GM12801 (cell line): ENCODE results near the gene KLHL29.

ENCODE experiments used
- TF ChIP-seq, protein P1 (sequence below): IDR thresholded peaks from one replicate; pipeline ENCODE4 v1.5.1; 2011; ENCODE audit warnings: control low read depth; ENCODE audit not compliant: insufficient read length; ENCODE audit errors: extremely low read depth

The KLHL29 gene

DNA sequence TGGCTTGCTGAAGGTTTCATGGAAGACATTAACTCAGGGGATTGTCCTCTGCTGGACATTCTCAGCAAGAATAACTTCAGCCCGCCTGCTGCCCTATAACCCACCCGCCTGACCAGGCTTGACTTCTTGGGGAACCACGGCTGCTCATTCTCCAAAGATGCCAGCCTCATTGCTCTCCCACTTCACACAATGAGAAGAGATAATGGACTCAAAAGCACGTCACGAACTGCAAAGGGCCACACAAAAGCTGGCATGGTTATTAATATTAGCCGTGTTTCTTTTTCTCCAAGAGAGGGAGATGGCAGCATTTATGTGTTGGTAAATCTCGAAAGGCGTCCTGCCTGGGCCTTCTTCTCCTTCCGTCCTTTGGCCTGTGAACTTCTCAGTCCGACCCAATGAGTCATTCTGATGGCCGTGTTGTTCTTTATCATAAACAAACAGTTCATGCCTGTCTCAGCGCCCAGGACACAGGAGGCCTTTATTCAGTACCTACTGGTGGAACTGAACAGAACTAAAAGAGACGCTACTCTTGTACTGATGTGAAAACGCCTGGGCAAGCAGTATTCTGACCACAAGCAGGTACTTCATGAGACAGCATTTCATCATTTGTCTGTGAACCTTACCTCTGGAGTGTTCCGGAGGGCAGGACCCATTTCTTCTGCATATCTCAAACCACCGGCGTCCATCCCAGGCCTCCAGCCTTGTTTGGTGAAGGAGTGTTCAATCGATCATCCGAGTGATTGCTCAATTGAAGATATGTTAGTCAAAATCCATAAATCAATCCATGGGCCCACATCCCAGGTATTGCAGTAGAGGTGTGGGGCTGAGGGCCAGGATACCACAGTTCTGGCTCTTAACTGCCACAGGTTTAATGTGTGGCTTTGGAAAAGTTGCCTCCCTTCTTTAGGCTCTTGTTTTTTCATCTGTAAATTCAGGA, 25.1 kb upstream of the KLHL29 start:
- TF ChIP-seq, protein P1, sequence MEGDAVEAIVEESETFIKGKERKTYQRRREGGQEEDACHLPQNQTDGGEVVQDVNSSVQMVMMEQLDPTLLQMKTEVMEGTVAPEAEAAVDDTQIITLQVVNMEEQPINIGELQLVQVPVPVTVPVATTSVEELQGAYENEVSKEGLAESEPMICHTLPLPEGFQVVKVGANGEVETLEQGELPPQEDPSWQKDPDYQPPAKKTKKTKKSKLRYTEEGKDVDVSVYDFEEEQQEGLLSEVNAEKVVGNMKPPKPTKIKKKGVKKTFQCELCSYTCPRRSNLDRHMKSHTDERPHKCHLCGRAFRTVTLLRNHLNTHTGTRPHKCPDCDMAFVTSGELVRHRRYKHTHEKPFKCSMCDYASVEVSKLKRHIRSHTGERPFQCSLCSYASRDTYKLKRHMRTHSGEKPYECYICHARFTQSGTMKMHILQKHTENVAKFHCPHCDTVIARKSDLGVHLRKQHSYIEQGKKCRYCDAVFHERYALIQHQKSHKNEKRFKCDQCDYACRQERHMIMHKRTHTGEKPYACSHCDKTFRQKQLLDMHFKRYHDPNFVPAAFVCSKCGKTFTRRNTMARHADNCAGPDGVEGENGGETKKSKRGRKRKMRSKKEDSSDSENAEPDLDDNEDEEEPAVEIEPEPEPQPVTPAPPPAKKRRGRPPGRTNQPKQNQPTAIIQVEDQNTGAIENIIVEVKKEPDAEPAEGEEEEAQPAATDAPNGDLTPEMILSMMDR = no peak

DNA sequence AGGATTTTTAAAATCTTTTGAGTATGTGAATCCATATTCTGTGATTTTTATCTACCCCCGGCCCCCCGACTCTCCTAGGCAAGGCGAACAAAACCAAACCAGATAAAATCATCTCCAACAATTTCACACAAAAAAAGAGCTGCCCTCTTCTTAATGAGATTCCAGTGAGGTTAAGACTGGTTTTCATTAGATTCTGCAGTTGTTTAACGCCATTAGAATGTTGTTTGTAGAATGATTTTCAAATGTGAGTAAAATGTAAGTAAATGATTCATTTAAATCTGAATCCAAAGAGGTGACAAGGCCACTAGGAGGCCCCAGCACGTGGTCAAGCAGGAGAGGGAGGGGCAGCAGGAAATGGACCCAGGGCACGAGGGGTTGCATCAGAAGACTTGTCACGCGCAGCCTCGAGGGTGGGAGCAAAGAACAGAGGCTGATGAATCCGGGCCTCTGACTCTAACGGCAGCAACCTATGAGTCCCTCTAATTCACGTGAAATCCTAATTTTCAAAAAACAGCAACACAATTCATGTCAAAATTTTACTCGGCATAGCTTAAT, 24.3 kb upstream of the KLHL29 start:
- TF ChIP-seq, protein P1 = no peak

DNA sequence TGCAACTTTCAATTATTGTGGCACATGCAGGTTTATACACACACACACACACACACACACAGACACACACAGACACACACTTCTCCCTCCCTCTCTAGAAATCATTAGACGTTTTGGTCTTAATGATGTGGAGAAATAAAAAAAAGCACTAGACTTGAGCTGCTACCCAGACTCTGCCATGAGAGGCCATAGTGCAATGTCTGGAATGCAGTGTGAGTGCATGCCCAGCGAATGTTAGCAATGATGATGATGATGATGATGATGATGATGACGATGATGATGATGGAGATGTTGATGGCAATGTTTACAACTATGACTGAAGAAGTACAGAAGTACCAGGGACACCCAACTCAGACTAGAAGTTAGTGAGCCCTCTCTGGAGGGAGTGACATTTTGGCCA, 23.8 kb upstream of the KLHL29 start:
- TF ChIP-seq, protein P1 = no peak

DNA sequence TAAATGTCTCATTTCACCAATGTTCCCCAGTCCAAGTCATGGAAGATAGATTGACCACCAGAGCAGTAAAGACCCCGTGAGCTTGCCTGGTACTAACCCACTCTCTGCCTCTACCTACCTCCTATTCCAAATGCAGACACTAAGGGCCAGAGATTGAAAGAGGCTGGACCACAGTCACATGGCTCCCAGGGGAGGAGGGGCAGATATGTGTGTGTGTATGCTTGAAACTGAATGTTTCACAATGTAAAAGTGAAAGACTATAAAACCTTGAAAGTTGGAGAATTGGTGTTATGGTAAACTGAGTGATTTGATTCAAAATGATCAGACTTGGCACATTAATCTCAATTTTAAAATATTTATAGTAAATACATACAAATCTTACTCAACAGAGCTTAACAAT, 21.7 kb upstream of the KLHL29 start:
- TF ChIP-seq, protein P1 = no peak

DNA sequence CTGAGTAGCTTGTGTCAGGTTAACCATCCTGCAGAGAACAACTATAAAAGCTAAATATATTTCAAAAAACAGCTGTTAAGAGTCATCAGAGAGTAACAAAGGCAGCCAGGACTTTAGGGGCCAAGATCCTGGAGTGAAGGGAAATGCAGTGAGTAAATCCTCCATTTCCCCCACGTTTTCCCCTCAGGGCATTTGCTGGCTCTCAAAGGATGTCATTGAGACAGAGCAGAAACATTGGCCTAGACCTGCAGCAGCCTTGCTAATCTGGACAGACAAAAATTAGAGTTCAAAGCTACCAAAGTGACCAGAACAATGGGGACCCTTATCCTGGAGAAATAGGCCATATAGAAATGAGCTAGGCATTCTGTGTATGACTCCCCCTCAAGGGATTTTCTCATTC, 21.1 kb upstream of the KLHL29 start:
- TF ChIP-seq, protein P1 = no peak

DNA sequence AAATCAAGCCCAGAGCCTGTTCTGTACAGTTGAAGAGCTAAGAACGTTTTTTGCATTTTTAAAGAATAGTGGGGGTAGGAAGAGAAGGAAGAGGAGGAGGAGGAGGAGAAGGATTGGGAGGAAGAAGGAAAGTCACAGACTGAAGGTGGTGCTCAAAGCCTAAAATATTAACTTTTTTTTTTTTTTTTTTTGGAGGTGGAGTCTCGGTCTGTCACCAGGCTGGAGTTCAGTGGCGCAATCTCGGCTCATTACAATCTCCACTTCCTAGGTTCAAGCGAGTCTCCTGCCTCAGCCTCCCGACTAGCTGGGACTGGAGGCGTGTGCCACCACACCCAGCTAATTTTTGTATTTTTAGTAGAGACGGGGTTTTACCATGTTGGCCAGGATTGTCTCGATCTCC, 18.3 kb upstream of the KLHL29 start:
- TF ChIP-seq, protein P1 = no peak

DNA sequence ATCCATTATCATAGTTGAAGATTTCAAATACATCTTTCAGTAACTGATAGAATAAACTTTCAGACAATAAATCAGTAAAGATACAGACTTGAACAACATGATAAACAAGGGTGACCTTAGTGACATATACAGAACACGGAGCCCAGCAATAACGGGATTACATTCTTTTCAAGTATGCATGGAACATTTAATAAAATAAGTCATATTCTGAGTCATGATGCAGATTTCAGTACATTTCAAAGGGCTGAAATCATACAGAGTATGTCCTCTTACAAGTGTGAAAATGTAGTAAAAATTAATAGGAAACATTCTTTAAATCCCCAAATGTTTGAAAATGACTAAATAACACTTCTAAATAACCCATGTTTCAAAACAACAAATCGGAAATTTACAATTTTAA, 17.2 kb upstream of the KLHL29 start:
- TF ChIP-seq, protein P1 = no peak
